Measurements from ENCODE around the gene GRAP. TPM values are rescaled to one million over a fixed set of nuclear protein-coding genes. Genes with fewer than 3 reads are reported as not detected.
A peak's percentile ranks its signal among the peaks of the same experiment; 100 is the strongest.
"Not testable (repeated sequence)": the region's sequence is repeated elsewhere in the genome, so short reads cannot be mapped to it uniquely, and the experiment has no call there.

Gene GRAP
- 1 to 10 TPM; 2.8 to 4.1 (median 3.6) TPM for total RNA-seq
- polyA plus RNA-seq: 2.3 TPM
- long read RNA-seq, donor 1, transcript GRAP-201 (5 exons, 2,651 nt): major isoform, 7 of 11 reads
- long read RNA-seq, donor 1, partial matches to known transcripts: 0 of 11 reads
- long read RNA-seq, donor 1, other reads (novel, unspliced or antisense): 4 of 11 reads
- long read RNA-seq, donor 2, partial matches to known transcripts: 1 of 2 reads
- long read RNA-seq, donor 2, other reads (novel, unspliced or antisense): 1 of 2 reads
- long read RNA-seq, donor 3, transcript GRAP-201 (5 exons, 2,651 nt): major isoform, 11 of 11 reads
- long read RNA-seq, donor 3, partial matches to known transcripts: 0 of 11 reads
- long read RNA-seq, donor 3, other reads (novel, unspliced or antisense): 0 of 11 reads
- long read RNA-seq, donor 4, partial matches to known transcripts: 0 of 2 reads
- long read RNA-seq, donor 4, other reads (novel, unspliced or antisense): 1 of 2 reads

GRCh38 chr17:19046782-19047375, at the start of gene GRAP:
GRAP (minus strand) TSS chr17:19046957; CDS start chr17:19046926, 31 bp downstream.
- DNase-seq; H3K4me3 ChIP-seq (ENCODE audit: low read length); H3K9me3 ChIP-seq (ENCODE audit: control insufficient read depth, low read length); H3K27ac ChIP-seq (ENCODE audit: low read length); H3K4me1 ChIP-seq (ENCODE audit: control insufficient read depth, insufficient read depth, low read length); H3K27me3 ChIP-seq (ENCODE audit: control insufficient read depth, insufficient read depth); intact Hi-C loops (cut with DNase I): not testable (repeated sequence)
- no CpG with 5 or more reads among the region's 12 CpGs for WGBS
- peak; percentile 26 to 66 for ATAC-seq

GRCh38 chr17:19093684-19094438, 47.1 kb upstream of the GRAP start:
- ATAC-seq; H3K27ac ChIP-seq (ENCODE audit: low read length); H3K4me1 ChIP-seq (ENCODE audit: control insufficient read depth, insufficient read depth, low read length); intact Hi-C loops (cut with DNase I); H3K4me3 ChIP-seq (ENCODE audit: low read length); H3K27me3 ChIP-seq (ENCODE audit: control insufficient read depth, insufficient read depth); H3K9me3 ChIP-seq (ENCODE audit: control insufficient read depth, low read length): not testable (repeated sequence)
- DNase-seq: peak in 2 of 3 donors; percentile 9 to 23
- 93% methylated on average over 7 of the region's 15 CpGs for WGBS

- H3K27ac ChIP-seq (ENCODE audit: low read length); intact Hi-C loops (cut with DNase I); H3K4me3 ChIP-seq (ENCODE audit: low read length); H3K4me1 ChIP-seq (ENCODE audit: control insufficient read depth, insufficient read depth, low read length); H3K9me3 ChIP-seq (ENCODE audit: control insufficient read depth, low read length); H3K27me3 ChIP-seq (ENCODE audit: control insufficient read depth, insufficient read depth): not testable (repeated sequence)
- ATAC-seq (peak; percentile 56 to 78), DNase-seq (peak in 2 of 3 donors; percentile 26 to 81)
- WGBS: 52% methylated on average over 12 of the region's 15 CpGs
These were observed 46.3 kb upstream of the GRAP start for GRCh38 chr17:19092737-19093683.

- no CpG with 5 or more reads among the region's 13 CpGs for WGBS
- ATAC-seq; H3K27me3 ChIP-seq (ENCODE audit: control insufficient read depth, insufficient read depth); DNase-seq; H3K4me3 ChIP-seq (ENCODE audit: low read length); H3K27ac ChIP-seq (ENCODE audit: low read length); H3K9me3 ChIP-seq (ENCODE audit: control insufficient read depth, low read length); intact Hi-C loops (cut with DNase I); H3K4me1 ChIP-seq (ENCODE audit: control insufficient read depth, insufficient read depth, low read length): not testable (repeated sequence)
These were observed 43.5 kb upstream of the GRAP start for GRCh38 chr17:19090058-19090772.

- H3K9me3 ChIP-seq (ENCODE audit: control insufficient read depth, low read length); intact Hi-C loops (cut with DNase I); H3K4me3 ChIP-seq (ENCODE audit: low read length); H3K27me3 ChIP-seq (ENCODE audit: control insufficient read depth, insufficient read depth); H3K27ac ChIP-seq (ENCODE audit: low read length); H3K4me1 ChIP-seq (ENCODE audit: control insufficient read depth, insufficient read depth, low read length): not testable (repeated sequence)
- peak; percentile 91 to 96 for ATAC-seq
- 0% methylated on average over 1 of the region's 77 CpGs for WGBS
- DNase-seq: peak in 2 of 3 donors; percentile 52 to 62
These were observed 42.3 kb upstream of the GRAP start for GRCh38 chr17:19088804-19089685.

- peak; percentile 56 to 66 for ATAC-seq
- H3K4me3 ChIP-seq (ENCODE audit: low read length); H3K27ac ChIP-seq (ENCODE audit: low read length); intact Hi-C loops (cut with DNase I); H3K27me3 ChIP-seq (ENCODE audit: control insufficient read depth, insufficient read depth); DNase-seq; H3K9me3 ChIP-seq (ENCODE audit: control insufficient read depth, low read length); H3K4me1 ChIP-seq (ENCODE audit: control insufficient read depth, insufficient read depth, low read length): not testable (repeated sequence)
- WGBS: no CpG with 5 or more reads among the region's 3 CpGs
These were observed 30.6 kb upstream of the GRAP start for GRCh38 chr17:19077386-19077785.

- H3K27me3 ChIP-seq (ENCODE audit: control insufficient read depth, insufficient read depth); intact Hi-C loops (cut with DNase I); H3K4me1 ChIP-seq (ENCODE audit: control insufficient read depth, insufficient read depth, low read length); H3K27ac ChIP-seq (ENCODE audit: low read length); H3K9me3 ChIP-seq (ENCODE audit: control insufficient read depth, low read length); H3K4me3 ChIP-seq (ENCODE audit: low read length): not testable (repeated sequence)
- DNase-seq (peak; percentile 39 to 76 (median 42)), ATAC-seq (peak; percentile 94 to 95)
- 40% methylated on average over 9 of the region's 31 CpGs for WGBS
These were observed 29.8 kb upstream of the GRAP start for GRCh38 chr17:19076398-19077192.

GRCh38 chr17:19070318-19071168, 23.8 kb upstream of the GRAP start:
- DNase-seq; H3K27ac ChIP-seq (ENCODE audit: low read length); H3K4me3 ChIP-seq (ENCODE audit: low read length); H3K4me1 ChIP-seq (ENCODE audit: control insufficient read depth, insufficient read depth, low read length); H3K27me3 ChIP-seq (ENCODE audit: control insufficient read depth, insufficient read depth); intact Hi-C loops (cut with DNase I); H3K9me3 ChIP-seq (ENCODE audit: control insufficient read depth, low read length): not testable (repeated sequence)
- ATAC-seq: peak; percentile 96 to 98
- no CpG with 5 or more reads among the region's 34 CpGs for WGBS

Data from right cardiac atrium (tissue), 5 donors.